SH-SY5Y (cell line): Measurements from ENCODE around the gene COL8A2.

ENCODE experiments used
- GATA2 ChIP-seq: IDR thresholded peaks from 2 replicates; pipeline ENCODE4 v1.6.1; 2011; ENCODE audit warnings: mild to moderate bottlenecking, low read depth, low read length
- GATA3 ChIP-seq: IDR thresholded peaks from 2 replicates; pipeline ENCODE4 v1.6.1; 2011; ENCODE audit warnings: low read depth, mild to moderate bottlenecking, low read length, moderate library complexity

Gene COL8A2

DNA sequence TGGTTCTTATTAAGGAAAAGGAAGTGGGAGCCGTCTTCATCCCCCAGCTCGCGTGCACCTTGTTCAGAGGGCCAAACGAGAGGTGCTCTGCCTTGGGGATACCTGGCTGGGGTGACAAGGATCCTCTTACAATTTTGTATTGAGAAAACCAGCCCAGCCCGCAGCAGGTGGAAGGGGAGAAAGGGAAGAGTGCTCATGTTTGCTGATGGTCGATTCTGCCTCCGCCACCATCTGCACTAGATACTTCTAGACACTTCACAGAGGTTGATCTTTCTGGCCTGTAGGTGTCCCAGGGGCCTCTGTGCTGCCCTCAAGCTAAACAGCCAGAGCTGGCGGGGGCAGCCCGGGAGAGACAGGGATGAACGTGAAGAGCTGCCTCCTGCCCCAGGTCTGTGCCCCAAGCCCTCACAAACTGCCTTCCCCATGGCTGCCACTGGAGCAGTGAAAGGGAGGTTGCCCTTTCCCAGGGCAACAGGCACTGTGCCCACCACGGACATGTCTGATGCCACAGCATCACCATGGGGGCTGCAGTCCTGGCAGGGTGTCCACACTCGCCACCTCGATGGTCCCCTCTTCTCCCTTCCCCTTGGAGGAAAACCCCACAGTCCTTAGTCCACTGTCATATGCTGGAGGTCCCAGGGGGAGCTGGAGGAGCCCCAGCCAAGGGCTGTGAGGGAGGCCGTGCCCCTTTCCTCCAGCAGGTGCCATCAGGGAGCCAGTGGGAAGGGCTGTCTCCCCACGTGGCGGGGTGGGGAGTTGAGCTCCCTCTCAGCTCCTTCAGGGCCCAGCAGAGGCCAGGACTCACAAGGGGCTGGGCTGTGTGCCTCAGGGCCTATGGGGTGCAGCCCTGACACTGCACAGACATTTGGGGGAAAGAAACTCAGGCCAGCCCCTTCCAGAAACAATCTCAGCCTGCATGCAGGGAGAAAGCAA lies 28.3 kb downstream of the COL8A2 start:
- no peak for TF ChIP-seq GATA3
- no peak for TF ChIP-seq GATA2

- TF ChIP-seq GATA3 = no peak
- TF ChIP-seq GATA2 = no peak
Measured at GRCh38 chr1:36095760-36096405, 29.1 kb downstream of the COL8A2 start.

GRCh38 chr1:36094621-36095061 lies 30.4 kb downstream of the COL8A2 start:
- no peak for TF ChIP-seq GATA2
- TF ChIP-seq GATA3 = no peak

DNA sequence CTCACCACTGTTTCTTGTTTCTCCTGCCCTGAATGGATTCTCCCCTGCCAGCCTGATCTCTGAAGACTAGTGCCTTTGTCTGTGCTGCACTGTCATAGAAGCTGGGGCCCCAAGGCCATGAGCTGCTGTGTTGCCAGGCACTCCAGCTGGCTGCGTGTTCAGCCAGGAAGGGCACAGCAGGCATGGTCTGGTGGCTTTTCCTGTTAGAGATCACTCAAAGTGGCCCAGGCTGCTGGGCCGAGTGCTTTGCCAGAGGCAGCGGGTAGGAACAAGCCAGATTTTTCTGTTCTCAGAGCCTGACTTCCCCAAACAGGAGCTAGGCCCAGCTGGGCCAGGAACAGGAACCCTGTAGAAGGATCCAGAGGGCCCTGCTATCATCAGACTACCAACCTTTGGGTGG lies 31.1 kb downstream of the COL8A2 start:
- no peak for TF ChIP-seq GATA2
- no peak for TF ChIP-seq GATA3

DNA sequence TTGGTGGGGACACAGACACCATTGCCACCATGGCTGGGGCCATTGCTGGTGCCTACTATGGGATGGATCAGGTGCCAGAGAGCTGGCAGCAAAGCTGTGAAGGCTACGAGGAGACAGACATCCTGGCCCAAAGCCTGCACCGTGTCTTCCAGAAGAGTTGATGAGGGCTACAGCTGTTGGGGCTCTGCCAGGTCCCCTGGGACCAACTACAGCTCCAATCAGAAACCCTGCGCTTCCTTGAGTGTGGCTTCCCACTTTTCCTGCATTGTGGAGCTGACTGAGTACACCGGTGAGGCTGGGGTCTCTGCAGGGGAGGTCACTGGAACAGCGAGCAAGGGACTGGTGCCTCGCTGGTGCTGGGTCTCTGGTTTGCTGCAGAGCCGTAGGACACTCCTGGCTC lies 31.8 kb downstream of the COL8A2 start:
- no peak for TF ChIP-seq GATA2
- no peak for TF ChIP-seq GATA3

DNA sequence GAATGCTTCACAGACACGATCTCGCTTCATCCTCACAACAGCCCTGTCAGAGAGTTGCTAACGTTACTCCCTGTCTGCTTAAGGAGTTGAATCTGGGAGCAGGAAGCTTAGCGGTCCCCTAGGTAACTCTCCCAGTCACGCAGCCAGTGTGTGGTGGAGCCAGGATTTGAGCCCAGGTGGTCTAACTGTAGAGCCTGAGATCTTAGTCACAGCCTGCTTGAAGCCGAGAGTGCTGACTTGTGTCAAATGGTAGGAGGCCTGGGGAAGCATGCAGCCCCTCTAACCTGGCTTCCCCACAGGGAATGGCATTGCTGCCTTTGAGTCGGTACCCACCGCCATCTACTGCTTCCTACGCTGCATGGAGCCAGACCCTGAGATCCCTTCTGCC lies 32.2 kb downstream of the COL8A2 start:
- TF ChIP-seq GATA3 (no peak), GATA2 (no peak)

DNA sequence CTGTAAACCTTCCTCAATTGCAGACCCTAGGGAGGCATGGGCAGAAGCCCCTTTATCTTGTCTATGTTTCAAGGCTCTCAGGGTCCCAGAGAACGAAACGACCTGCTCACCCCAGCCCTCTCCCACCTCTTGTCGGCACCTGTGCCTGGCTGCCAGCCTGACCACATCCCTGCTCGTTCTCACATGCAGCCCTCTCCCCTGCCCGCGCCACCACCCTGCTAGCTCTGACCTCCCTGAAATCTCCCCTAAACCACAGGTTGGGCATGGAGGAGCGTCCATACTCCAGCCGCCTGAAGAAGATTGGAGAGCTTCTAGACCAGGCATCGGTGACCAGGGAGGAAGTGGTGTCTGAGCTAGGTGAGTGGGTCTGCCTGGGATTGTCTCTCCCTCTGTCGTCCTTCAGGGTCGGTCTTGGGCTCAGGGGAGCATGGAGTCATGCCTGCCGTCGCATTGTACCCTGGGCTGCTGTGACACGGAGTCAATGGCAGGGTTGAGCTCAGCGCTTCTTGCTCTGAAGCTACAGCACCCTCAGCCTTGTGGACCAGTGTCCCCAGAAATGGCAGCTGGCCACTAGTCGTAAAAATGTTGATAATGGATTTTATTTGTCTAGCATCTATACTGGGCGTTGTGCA lies 32.7 kb downstream of the COL8A2 start:
- no peak for TF ChIP-seq GATA3
- TF ChIP-seq GATA2 = no peak

DNA sequence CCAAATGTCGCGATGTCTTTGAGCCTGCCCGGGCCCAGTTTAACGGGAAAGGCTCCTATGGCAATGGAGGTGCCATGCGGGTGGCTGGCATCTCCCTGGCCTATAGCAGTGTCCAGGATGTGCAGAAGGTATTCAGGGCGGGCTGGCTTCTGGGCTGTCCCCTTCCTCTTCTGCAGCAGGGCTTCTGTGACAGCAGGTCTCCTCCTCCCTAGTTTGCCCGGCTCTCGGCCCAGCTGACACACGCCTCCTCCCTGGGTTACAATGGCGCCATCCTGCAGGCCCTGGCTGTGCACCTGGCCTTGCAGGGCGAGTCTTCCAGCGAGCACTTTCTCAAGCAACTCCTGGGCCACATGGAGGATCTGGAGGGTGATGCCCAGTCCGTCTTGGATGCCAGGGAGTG lies 33.3 kb downstream of the COL8A2 start:
- no peak for TF ChIP-seq GATA2
- no peak for TF ChIP-seq GATA3

DNA sequence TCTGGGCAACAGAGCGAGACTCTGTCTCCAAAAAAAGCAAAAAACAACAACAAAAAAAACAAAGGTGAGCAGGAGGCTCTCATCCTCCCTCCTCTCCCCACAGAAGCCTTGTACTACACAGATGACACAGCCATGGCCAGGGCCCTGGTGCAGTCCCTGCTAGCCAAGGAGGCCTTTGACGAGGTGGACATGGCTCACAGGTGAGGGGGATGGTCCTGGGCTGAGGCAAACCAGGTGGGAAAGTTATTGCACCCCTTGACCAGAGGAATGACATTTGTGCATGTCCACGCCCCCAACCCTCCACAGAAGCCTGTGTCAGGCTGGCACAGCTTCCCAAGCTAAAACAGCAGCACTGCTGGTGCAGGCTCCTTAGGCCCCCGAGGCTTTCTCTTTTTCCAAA lies 33.9 kb downstream of the COL8A2 start:
- TF ChIP-seq GATA3 = no peak
- no peak for TF ChIP-seq GATA2

- no peak for TF ChIP-seq GATA2
- no peak for TF ChIP-seq GATA3
Measured at GRCh38 chr1:36089393-36090121, 35.5 kb downstream of the COL8A2 start.

GRCh38 chr1:36088577-36089392 lies 36.2 kb downstream of the COL8A2 start, which contains the start of gene ADPRS:
Gene ADPRS, plus strand, starts transcription at chr1:36088892. Its CDS starts 13 bp downstream, at chr1:36088905.
- TF ChIP-seq GATA2 (no peak), GATA3 (no peak)

DNA sequence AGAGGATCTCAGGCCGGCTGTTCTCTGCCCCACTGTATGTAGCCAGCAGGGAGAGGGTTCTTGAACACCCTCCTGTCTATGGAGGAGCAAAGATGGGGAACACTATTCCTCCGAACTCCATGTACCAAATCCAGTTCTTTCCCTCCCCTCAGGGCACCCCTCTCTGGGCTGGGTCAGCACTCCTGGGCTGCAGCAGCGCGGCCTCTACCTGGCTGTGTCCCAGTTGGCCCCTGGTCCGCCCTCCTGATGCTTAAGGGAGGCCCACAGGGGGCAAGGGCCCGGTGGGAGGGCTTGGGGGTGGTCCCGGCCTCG lies 36.8 kb downstream of the COL8A2 start:
- TF ChIP-seq GATA2 = no peak
- TF ChIP-seq GATA3 = no peak

GRCh38 chr1:36087233-36088123 lies 37.5 kb downstream of the COL8A2 start:
- TF ChIP-seq GATA3 = no peak
